Colonic mucosa (tissue), 4 donors: ENCODE data around the gene PHKB. TPM values are rescaled to one million over a fixed set of nuclear protein-coding genes. Genes with fewer than 3 reads are reported as not detected.
"Not testable (repeated sequence)": the region's sequence is repeated elsewhere in the genome, so short reads cannot be mapped to it uniquely, and the experiment has no call there.

Experiments used
- DNase-seq: peaks from one replicate; pipeline ENCODE4 v3.0.0-alpha.2; 2020
- H3K27ac ChIP-seq: fragments of 200-600 bp; one replicate; pipeline ENCODE4 v1.8.0; 2021
- H3K27me3 ChIP-seq: fragments of 200-600 bp; one replicate; pipeline ENCODE4 v1.8.0; 2021
- H3K36me3 ChIP-seq: fragments of 200-600 bp; one replicate; pipeline ENCODE4 v1.8.0; 2021
- H3K4me1 ChIP-seq: fragments of 200-600 bp; one replicate; pipeline ENCODE4 v1.8.0; 2021; ENCODE audit warnings: mild to moderate bottlenecking
- H3K4me3 ChIP-seq: fragments of 200-600 bp; one replicate; pipeline ENCODE4 v1.8.0; 2021
- H3K9ac ChIP-seq, 2 donors: one replicate each; pipeline ENCODE4 v1.7.0; 2013; ENCODE audit warnings: control low read depth in 2 of 2, low read depth in 2 of 2, low read length in 2 of 2
- H3K9me3 ChIP-seq: fragments of 200-600 bp; one replicate; pipeline ENCODE4 v1.8.0; 2021
- intact Hi-C: fragments of 100-400 bp; cut with DNase I; formaldehyde crosslinking; loops from one replicate; pipeline ENCODE4 v1.14.1; 2022
- total RNA-seq, 2 donors: library from RNA; stranded (reverse); fragmentation: NEBNext Ultra II Directional in 1 of 2; extraction: Animal tissue kit (Norgen Biotek cat#: 25700) in 1 of 2; gene quantifications; one replicate each; pipeline ENCODE4 v1.2.1, GENCODE V29; 2021
- TF ChIP-seq, protein P1 (sequence below): fragments of 200-600 bp; IDR thresholded peaks from one replicate; pipeline ENCODE4 v1.8.0; 2022; ENCODE audit warnings: antibody characterized with exemption, mild to moderate bottlenecking
- donor health status: healthy.
- donor health status: DM: no; HTN: no; CAD: no.
- donor health status: DM: no; HTN: no; CAD: no.

PHKB gene
- total RNA-seq, 2 donors from 2014 or later, result 74.9 to 80.6 TPM

DNA sequence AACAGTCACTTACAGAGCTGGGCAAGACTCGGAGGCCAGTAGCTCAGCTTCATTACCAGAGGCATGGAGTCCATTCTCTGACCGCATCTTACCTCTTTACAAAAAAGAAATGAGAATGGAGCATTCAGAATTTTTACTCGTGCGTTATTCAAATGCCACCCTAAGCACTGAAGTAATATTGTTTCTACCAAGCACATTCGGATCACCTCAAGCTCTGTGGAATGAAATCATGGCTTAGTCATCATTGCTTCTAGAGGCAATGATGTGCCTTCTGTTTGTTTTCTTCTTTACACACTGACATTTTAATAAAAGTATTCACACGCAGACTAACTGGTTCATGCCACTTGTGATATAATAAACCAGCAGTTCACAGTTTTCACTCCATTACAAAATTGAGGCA lies 206.8 kb downstream of the PHKB start:
- intact Hi-C loops, result no loop called here
- no peaks in the 10 kb centered on the region for H3K36me3 ChIP-seq
- no peak overlapping the region for H3K4me3 ChIP-seq
- H3K9me3 ChIP-seq, result no peaks in the 10 kb centered on the region
- no peak overlapping the region for H3K27ac ChIP-seq
- H3K27me3 ChIP-seq, result no peaks in the 10 kb centered on the region
- TF ChIP-seq, protein P1, sequence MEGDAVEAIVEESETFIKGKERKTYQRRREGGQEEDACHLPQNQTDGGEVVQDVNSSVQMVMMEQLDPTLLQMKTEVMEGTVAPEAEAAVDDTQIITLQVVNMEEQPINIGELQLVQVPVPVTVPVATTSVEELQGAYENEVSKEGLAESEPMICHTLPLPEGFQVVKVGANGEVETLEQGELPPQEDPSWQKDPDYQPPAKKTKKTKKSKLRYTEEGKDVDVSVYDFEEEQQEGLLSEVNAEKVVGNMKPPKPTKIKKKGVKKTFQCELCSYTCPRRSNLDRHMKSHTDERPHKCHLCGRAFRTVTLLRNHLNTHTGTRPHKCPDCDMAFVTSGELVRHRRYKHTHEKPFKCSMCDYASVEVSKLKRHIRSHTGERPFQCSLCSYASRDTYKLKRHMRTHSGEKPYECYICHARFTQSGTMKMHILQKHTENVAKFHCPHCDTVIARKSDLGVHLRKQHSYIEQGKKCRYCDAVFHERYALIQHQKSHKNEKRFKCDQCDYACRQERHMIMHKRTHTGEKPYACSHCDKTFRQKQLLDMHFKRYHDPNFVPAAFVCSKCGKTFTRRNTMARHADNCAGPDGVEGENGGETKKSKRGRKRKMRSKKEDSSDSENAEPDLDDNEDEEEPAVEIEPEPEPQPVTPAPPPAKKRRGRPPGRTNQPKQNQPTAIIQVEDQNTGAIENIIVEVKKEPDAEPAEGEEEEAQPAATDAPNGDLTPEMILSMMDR, result no peak
- DNase-seq, result no peak
- H3K9ac ChIP-seq, result no peak overlapping the region
- no peaks in the 10 kb centered on the region for H3K4me1 ChIP-seq

GRCh38 chr16:47672475-47672874 lies 211.3 kb downstream of the PHKB start:
- intact Hi-C loops, result no loop called here
- no peak for DNase-seq
- Histone ChIP-seq H3K9ac (no peak overlapping the region), H3K36me3 (no peaks in the 10 kb centered on the region), H3K27ac (no peak overlapping the region), H3K9me3 (no peaks in the 10 kb centered on the region), H3K27me3 (no peaks in the 10 kb centered on the region), H3K4me3 (no peak overlapping the region), H3K4me1 (no peaks in the 10 kb centered on the region)
- TF ChIP-seq, protein P1, result no peak

GRCh38 chr16:47676635-47677177 lies 215.6 kb downstream of the PHKB start:
- no peaks in the 10 kb centered on the region for H3K27me3 ChIP-seq
- intact Hi-C loops, result no loop called here
- TF ChIP-seq, protein P1, result no peak
- no peaks in the 10 kb centered on the region for H3K4me1 ChIP-seq
- no peak overlapping the region for H3K27ac ChIP-seq
- no peak overlapping the region for H3K4me3 ChIP-seq
- no peaks in the 10 kb centered on the region for H3K36me3 ChIP-seq
- no peak overlapping the region for H3K9ac ChIP-seq
- no peaks in the 10 kb centered on the region for H3K9me3 ChIP-seq
- no peak for DNase-seq

DNA sequence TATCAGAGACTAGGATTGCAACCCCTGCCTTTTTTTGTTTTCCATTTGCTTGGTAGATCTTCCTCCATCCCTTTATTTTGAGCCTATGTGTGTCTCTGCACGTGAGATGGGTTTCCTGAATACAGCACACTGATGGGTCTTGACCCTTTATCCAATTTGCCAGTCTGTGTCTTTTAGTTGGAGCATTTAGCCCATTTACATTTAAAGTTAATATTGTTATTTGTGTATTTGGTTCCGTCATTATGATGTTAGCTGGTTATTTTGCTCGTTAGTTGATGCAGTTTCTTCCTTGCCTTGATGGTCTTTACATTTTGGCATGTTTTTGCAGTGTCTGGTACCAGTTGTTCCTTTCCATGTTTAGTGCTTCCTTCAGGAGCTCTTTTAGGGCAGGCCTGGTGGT lies 220.4 kb downstream of the PHKB start:
- intact Hi-C loops, H3K27ac ChIP-seq, H3K27me3 ChIP-seq, DNase-seq, H3K36me3 ChIP-seq, H3K4me1 ChIP-seq, H3K9ac ChIP-seq, H3K4me3 ChIP-seq, H3K9me3 ChIP-seq: not testable (repeated sequence)

GRCh38 chr16:47687694-47688093 lies 226.6 kb downstream of the PHKB start:
- TF ChIP-seq, protein P1, result no peak
- peaks cover 6% of the 10 kb centered on the region for H3K36me3 ChIP-seq
- no peaks in the 10 kb centered on the region for H3K4me1 ChIP-seq
- DNase-seq, result no peak
- no peaks in the 10 kb centered on the region for H3K9me3 ChIP-seq
- intact Hi-C loops, result no loop called here
- H3K9ac ChIP-seq, result no peak overlapping the region
- H3K27ac ChIP-seq, result no peak overlapping the region
- no peak overlapping the region for H3K4me3 ChIP-seq
- H3K27me3 ChIP-seq, result no peaks in the 10 kb centered on the region

DNA sequence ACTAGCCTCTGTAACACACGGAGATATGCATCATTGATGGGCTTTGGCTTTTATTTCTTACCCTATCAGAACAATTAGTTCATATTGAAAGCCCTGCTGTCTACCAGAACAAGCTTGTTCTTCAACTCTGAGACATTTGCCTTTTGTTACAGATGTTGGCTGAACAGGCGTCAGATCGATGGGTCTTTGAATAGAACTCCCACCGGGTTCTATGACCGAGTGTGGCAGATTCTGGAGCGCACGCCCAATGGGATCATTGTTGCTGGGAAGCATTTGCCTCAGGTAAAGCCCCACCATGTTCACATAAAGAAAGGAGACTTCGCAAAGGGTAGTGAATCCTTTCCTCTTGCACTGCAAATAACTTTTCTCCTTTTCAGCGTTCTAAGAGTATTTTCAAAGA lies 232.1 kb downstream of the PHKB start:
- no peak overlapping the region for H3K9ac ChIP-seq
- H3K27me3 ChIP-seq, result no peaks in the 10 kb centered on the region
- TF ChIP-seq, protein P1, result no peak
- H3K27ac ChIP-seq, result no peak overlapping the region
- no peak overlapping the region for H3K4me3 ChIP-seq
- H3K4me1 ChIP-seq, result no peaks in the 10 kb centered on the region
- intact Hi-C loops, result no loop called here
- DNase-seq, result no peak
- peaks cover 6% of the 10 kb centered on the region for H3K36me3 ChIP-seq
- no peaks in the 10 kb centered on the region for H3K9me3 ChIP-seq
